GM23338 (cell line): ENCODE data around the gene GLB1L3. TPM values are rescaled to one million over a fixed set of nuclear protein-coding genes. Genes with fewer than 3 reads are reported as not detected.
"Not testable (repeated sequence)": the region's sequence is repeated elsewhere in the genome, so short reads cannot be mapped to it uniquely, and the experiment has no call there.

Source experiments
- ATAC-seq: fragments of 200-7000 bp; cut with Tn5 transposase; 3 replicates; pipeline ENCODE4 v1.9.1; 2020
- DNase-seq: peaks from one replicate; pipeline ENCODE4 v3.0.0-alpha.2; 2015; ENCODE audit warnings: low spot score
- H2AFZ ChIP-seq: fragments of 200-600 bp; sonication (generic); 2 replicates; pipeline ENCODE4 v1.8.0; 2016; ENCODE audit warnings: antibody characterized with exemption, mild to moderate bottlenecking, moderate library complexity
- H3F3A ChIP-seq: fragments of 200-600 bp; sonication (generic); replicated peaks from 2 replicates; pipeline ENCODE4 v1.8.0; 2017; ENCODE audit warnings: antibody characterized with exemption, mixed run types, low read depth
- H3K27ac ChIP-seq: fragments of 200-600 bp; sonication (generic); 2 replicates; pipeline ENCODE4 v1.6.1; 2016; ENCODE audit warnings: low read depth
- H3K27me3 ChIP-seq: fragments of 200-600 bp; sonication (generic); 2 replicates; pipeline ENCODE4 v1.8.0; 2016; ENCODE audit warnings: mild to moderate bottlenecking, mixed run types, moderate library complexity; ENCODE audit not compliant: insufficient read depth
- H3K36me3 ChIP-seq: fragments of 200-600 bp; sonication (generic); 2 replicates; pipeline ENCODE4 v1.8.0; 2016; ENCODE audit warnings: mild to moderate bottlenecking; ENCODE audit not compliant: insufficient read depth
- H3K4me1 ChIP-seq: fragments of 200-600 bp; sonication (generic); 2 replicates; pipeline ENCODE4 v1.8.0; 2016; ENCODE audit warnings: mild to moderate bottlenecking, moderate library complexity; ENCODE audit not compliant: insufficient read depth
- H3K4me2 ChIP-seq: fragments of 200-600 bp; sonication (generic); 2 replicates; pipeline ENCODE4 v1.7.1; 2017; ENCODE audit warnings: mixed run types
- H3K4me3 ChIP-seq: fragments of 200-600 bp; sonication (generic); 2 replicates; pipeline ENCODE4 v1.6.1; 2016; ENCODE audit warnings: mixed run types
- H3K79me2 ChIP-seq: fragments of 200-600 bp; sonication (generic); replicated peaks from 2 replicates; pipeline ENCODE4 v1.8.0; 2017; ENCODE audit warnings: mild to moderate bottlenecking; ENCODE audit not compliant: insufficient read depth
- H3K9me2 ChIP-seq: fragments of 200-600 bp; sonication (generic); 2 replicates; pipeline ENCODE4 v1.8.0; 2017; ENCODE audit not compliant: insufficient read depth
- H4K20me1 ChIP-seq: fragments of 200-600 bp; sonication (generic); replicated peaks from 2 replicates; pipeline ENCODE4 v1.8.0; 2017; ENCODE audit warnings: mild to moderate bottlenecking; ENCODE audit not compliant: insufficient read depth
- H3K27ac Mint-ChIP-seq: 2 replicates; pipeline ENCODE4 v1.8.0; 2020; ENCODE audit warnings: inconsistent platforms, mild to moderate bottlenecking, moderate library complexity, mixed read lengths
- H3K27me3 Mint-ChIP-seq: 3 replicates; pipeline ENCODE4 v1.8.0; 2022; ENCODE audit warnings: low read depth, mild to moderate bottlenecking, moderate library complexity, mixed read lengths, inconsistent platforms; ENCODE audit not compliant: insufficient read depth, poor library complexity
- H3K36me3 Mint-ChIP-seq: 3 replicates; pipeline ENCODE4 v1.8.0; 2021; ENCODE audit warnings: low read depth, mild to moderate bottlenecking, inconsistent platforms, moderate library complexity, mixed read lengths
- H3K4me1 Mint-ChIP-seq: 3 replicates; pipeline ENCODE4 v1.8.0; 2020; ENCODE audit warnings: mild to moderate bottlenecking, inconsistent platforms, mixed read lengths
- H3K4me3 Mint-ChIP-seq: 3 replicates; pipeline ENCODE4 v1.8.0; 2021; ENCODE audit warnings: moderate library complexity, mild to moderate bottlenecking, inconsistent platforms, mixed read lengths
- H3K9me3 Mint-ChIP-seq: 3 replicates; pipeline ENCODE4 v1.8.0; 2020; ENCODE audit warnings: moderate library complexity, mild to moderate bottlenecking, inconsistent platforms, mixed read lengths
- EZH2 ChIP-seq: fragments of 200-600 bp; sonication (generic); IDR thresholded peaks from one replicate; pipeline ENCODE4 v1.8.0; 2017; ENCODE audit warnings: antibody characterized with exemption, mild to moderate bottlenecking, low read depth; ENCODE audit not compliant: unreplicated experiment
- EZH2phosphoT487 ChIP-seq: fragments of 200-600 bp; sonication (generic); IDR thresholded peaks from one replicate; pipeline ENCODE4 v1.8.1; 2018; ENCODE audit warnings: antibody characterized with exemption; ENCODE audit not compliant: unreplicated experiment
- NANOG ChIP-seq: IDR thresholded peaks from 2 replicates; pipeline ENCODE4 v1.6.1; 2016; ENCODE audit warnings: antibody characterized with exemption, borderline replicate concordance
- POLR2AphosphoS5 ChIP-seq: IDR thresholded peaks from 2 replicates; pipeline ENCODE4 v1.6.1; 2016; ENCODE audit warnings: antibody characterized with exemption, low read depth
- ZNF331 ChIP-seq: fragments of 250-450 bp; sonication (Bioruptor Pico); IDR thresholded peaks from 2 replicates; pipeline ENCODE4 v1.5.0; 2020; ENCODE audit warnings: low read depth, mild to moderate bottlenecking, moderate library complexity
- ZNF462 ChIP-seq: fragments of 250-450 bp; sonication (Bioruptor Pico); IDR thresholded peaks from 2 replicates; pipeline ENCODE4 v1.5.0; 2020; ENCODE audit warnings: mild to moderate bottlenecking, moderate library complexity
- polyA plus RNA-seq: library from polyadenylated mRNA; unstranded; fragments of >200 nt; fragmentation: Nextera tagmentation; extraction: Ambion mirVana; gene quantifications from 2 replicates; pipeline ENCODE4 v1.2.1, GENCODE V29; 2016
- total RNA-seq: library from RNA; depleted of rRNA; stranded (reverse); fragments of >200 nt; shearing (Covaris generic); gene quantifications from 2 replicates; pipeline ENCODE4 v1.2.3, GENCODE V29; 2014
- TF ChIP-seq, protein P1 (sequence below), 2 experiments: fragments of 200-600 bp in 1 of 2; sonication (generic) in 1 of 2; conservative IDR thresholded peaks; 2 replicates each; pipeline versions ENCODE4 v1.5.1 to v1.6.1; 2016 to 2017; ENCODE audit warnings: antibody characterized with exemption in 2 of 2, low read depth in 2 of 2, mild to moderate bottlenecking in 2 of 2, moderate library complexity in 1 of 2
- TF ChIP-seq, protein P2 (sequence below): IDR thresholded peaks from 2 replicates; pipeline ENCODE4 v1.6.1; 2016; ENCODE audit warnings: antibody characterized with exemption

Gene GLB1L3
- total and polyA plus RNA-seq, 2 experiments from 2014 or later = 28.8 to 33.1 TPM

- Histone ChIP-seq H3K9me2 (no peaks in the 10 kb centered on the region), H4K20me1 (no peaks in the 10 kb centered on the region), H3F3A (no peaks in the 10 kb centered on the region), H3K79me2 (no peaks in the 10 kb centered on the region), H3K4me1 (no peaks in the 10 kb centered on the region), H3K4me3 (no peak overlapping the region), H3K27me3 (no peaks in the 10 kb centered on the region), H3K4me2 (no peak overlapping the region), H3K27ac (no peak overlapping the region), H3K36me3 (peaks cover 9% of the 10 kb centered on the region; the same call in 1 of the 2 replicates), H2AFZ (no peak overlapping the region)
- Mint-ChIP-seq H3K4me3 (no peak overlapping the region), H3K27me3 (peaks cover 4% of the 10 kb centered on the region), H3K4me1 (peaks cover 6% of the 10 kb centered on the region; the same call in 2 of the 3 replicates), H3K36me3 (peaks cover 71% of the 10 kb centered on the region), H3K27ac (no peak overlapping the region), H3K9me3 (peaks cover 5% of the 10 kb centered on the region; the same call in 1 of the 3 replicates)
- TF ChIP-seq ZNF331 (CRISPR knock-in tag) (no peak), EZH2 (no peak), POLR2AphosphoS5 (no peak), EZH2phosphoT487 (no peak)
- TF ChIP-seq, protein P1, sequence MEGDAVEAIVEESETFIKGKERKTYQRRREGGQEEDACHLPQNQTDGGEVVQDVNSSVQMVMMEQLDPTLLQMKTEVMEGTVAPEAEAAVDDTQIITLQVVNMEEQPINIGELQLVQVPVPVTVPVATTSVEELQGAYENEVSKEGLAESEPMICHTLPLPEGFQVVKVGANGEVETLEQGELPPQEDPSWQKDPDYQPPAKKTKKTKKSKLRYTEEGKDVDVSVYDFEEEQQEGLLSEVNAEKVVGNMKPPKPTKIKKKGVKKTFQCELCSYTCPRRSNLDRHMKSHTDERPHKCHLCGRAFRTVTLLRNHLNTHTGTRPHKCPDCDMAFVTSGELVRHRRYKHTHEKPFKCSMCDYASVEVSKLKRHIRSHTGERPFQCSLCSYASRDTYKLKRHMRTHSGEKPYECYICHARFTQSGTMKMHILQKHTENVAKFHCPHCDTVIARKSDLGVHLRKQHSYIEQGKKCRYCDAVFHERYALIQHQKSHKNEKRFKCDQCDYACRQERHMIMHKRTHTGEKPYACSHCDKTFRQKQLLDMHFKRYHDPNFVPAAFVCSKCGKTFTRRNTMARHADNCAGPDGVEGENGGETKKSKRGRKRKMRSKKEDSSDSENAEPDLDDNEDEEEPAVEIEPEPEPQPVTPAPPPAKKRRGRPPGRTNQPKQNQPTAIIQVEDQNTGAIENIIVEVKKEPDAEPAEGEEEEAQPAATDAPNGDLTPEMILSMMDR (conservative IDR thresholded peaks at IDR 0.05; ENCODE audit: low read depth in 2 of 2) = no peak
- TF ChIP-seq, protein P2, sequence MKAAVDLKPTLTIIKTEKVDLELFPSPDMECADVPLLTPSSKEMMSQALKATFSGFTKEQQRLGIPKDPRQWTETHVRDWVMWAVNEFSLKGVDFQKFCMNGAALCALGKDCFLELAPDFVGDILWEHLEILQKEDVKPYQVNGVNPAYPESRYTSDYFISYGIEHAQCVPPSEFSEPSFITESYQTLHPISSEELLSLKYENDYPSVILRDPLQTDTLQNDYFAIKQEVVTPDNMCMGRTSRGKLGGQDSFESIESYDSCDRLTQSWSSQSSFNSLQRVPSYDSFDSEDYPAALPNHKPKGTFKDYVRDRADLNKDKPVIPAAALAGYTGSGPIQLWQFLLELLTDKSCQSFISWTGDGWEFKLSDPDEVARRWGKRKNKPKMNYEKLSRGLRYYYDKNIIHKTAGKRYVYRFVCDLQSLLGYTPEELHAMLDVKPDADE = no peak
- DNase-seq (no peak), ATAC-seq (no peak)
Observed at GRCh38 chr11:134317103-134317502, 40.9 kb downstream of the GLB1L3 start.

DNA sequence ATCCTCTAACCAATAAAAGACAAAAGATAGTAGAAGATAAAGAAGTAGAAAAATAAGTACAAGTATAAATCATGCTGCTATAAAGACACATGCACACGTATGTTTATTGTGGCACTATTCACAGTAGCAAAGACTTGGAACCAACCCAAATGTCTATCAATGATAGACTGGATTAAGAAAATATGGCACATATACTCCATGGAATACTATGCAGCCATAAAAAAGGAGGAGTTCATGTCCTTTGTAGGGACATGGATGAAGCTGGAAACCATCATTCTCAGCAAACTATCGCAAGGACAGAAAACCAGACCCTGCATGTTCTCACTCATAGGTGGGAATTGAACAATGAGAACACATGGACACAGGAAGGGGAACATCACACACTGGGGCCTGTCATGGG is 45.2 kb downstream of the GLB1L3 start:
- not testable (repeated sequence) for H3K4me1 ChIP-seq, H3K9me3 Mint-ChIP-seq, H3K4me1 Mint-ChIP-seq, H3K4me2 ChIP-seq, H4K20me1 ChIP-seq, H3K79me2 ChIP-seq, H3F3A ChIP-seq, H3K27me3 ChIP-seq, DNase-seq, H3K9me2 ChIP-seq, H3K36me3 ChIP-seq, H3K27ac ChIP-seq, H3K27me3 Mint-ChIP-seq, H3K4me3 ChIP-seq, H3K27ac Mint-ChIP-seq, ATAC-seq, H3K4me3 Mint-ChIP-seq, H2AFZ ChIP-seq
- peaks cover 54% of the 10 kb centered on the region for H3K36me3 Mint-ChIP-seq

DNA sequence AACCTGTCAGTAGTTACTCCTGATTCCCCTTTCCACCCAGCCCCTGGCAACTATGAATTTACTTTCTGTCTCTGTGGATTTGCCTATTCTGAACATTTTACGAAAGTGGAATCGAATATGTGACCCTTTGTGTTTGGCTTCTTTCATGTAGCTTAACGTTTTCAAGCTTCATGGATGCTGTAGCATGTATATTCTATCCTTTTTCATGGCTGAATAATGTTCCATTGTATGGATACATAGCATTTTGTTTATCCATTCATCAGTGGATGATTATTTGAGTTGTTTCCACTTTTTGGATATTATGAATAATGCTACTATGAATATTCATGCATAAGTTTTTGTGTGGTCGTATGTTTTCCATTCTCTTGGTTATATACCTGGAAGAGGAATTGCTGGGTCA is 46.4 kb downstream of the GLB1L3 start:
- ATAC-seq (no peak), DNase-seq (no peak)
- Histone ChIP-seq H3K9me2 (no peaks in the 10 kb centered on the region), H3K4me3 (no peak overlapping the region), H2AFZ (no peak overlapping the region), H3K4me1 (no peaks in the 10 kb centered on the region), H3K27me3 (no peaks in the 10 kb centered on the region), H3K27ac (no peak overlapping the region), H3K4me2 (no peak overlapping the region), H3K36me3 (peaks cover 9% of the 10 kb centered on the region; the same call in 1 of the 2 replicates), H3F3A (no peaks in the 10 kb centered on the region), H3K79me2 (no peaks in the 10 kb centered on the region), H4K20me1 (no peaks in the 10 kb centered on the region)
- Mint-ChIP-seq H3K9me3 (peaks cover 2% of the 10 kb centered on the region; the same call in 1 of the 3 replicates), H3K27ac (no peak overlapping the region), H3K36me3 (peaks cover 42% of the 10 kb centered on the region), H3K4me3 (no peak overlapping the region), H3K27me3 (no peaks in the 10 kb centered on the region), H3K4me1 (no peaks in the 10 kb centered on the region)
- TF ChIP-seq EZH2phosphoT487 (no peak), POLR2AphosphoS5 (no peak), ZNF331 (CRISPR knock-in tag) (no peak), ZNF462 (CRISPR knock-in tag) (no peak), NANOG (no peak)
